Measurements from ENCODE around the gene PDCD4. TPM values are rescaled to one million over a fixed set of nuclear protein-coding genes. Genes with fewer than 3 reads are reported as not detected.
A peak's percentile ranks its signal among the peaks of the same experiment; 100 is the strongest.

PDCD4 gene
- total and polyA plus RNA-seq, 2 of the 13 experiments (the other 11 are each of a cell fraction or from before 2014, with no cell fraction given) = 22.8 to 56.2 TPM

- TF ChIP-seq ZNF574 (CRISPR knock-in tag; IDR thresholded peaks at IDR 0.05) (no peak), GMEB2 (CRISPR knock-in tag; IDR thresholded peaks at IDR 0.05; ENCODE audit: low read depth) (no peak), ZNF776 (CRISPR knock-in tag; IDR thresholded peaks at IDR 0.05) (no peak), ZBED4 (CRISPR knock-in tag; IDR thresholded peaks at IDR 0.05; ENCODE audit: borderline replicate concordance) (0 out of 2 replicates have a peak, but pooled peaks have one; percentile 25), ZNF775 (CRISPR knock-in tag; IDR thresholded peaks at IDR 0.05; ENCODE audit: borderline replicate concordance) (no peak; the same call in 1 of the 2 replicates), NPAS2 (CRISPR knock-in tag; IDR thresholded peaks at IDR 0.05; ENCODE audit: borderline replicate concordance) (no peak)
Observed at GRCh38 chr10:110872145-110872983, 636 bp downstream of the PDCD4 start (continued).
